KMS-11 (cell line): ENCODE results near the gene USP10.

ENCODE experiments used
- H2AFZ ChIP-seq: fragments of 200-600 bp; sonication (generic); 2 replicates; pipeline ENCODE4 v1.6.1; 2016; ENCODE audit warnings: antibody characterized with exemption, mixed run types, low read depth
- H3K27ac ChIP-seq: fragments of 200-600 bp; sonication (generic); 2 replicates; pipeline ENCODE4 v1.6.1; 2016; ENCODE audit warnings: mild to moderate bottlenecking, mixed run types
- H3K27me3 ChIP-seq: fragments of 200-600 bp; sonication (generic); 2 replicates; pipeline ENCODE4 v1.6.1; 2017; ENCODE audit warnings: mild to moderate bottlenecking, low read depth, mixed run types, moderate library complexity; ENCODE audit not compliant: insufficient read depth
- H3K36me3 ChIP-seq: fragments of 200-600 bp; sonication (generic); 2 replicates; pipeline ENCODE4 v1.6.1; 2017; ENCODE audit warnings: mild to moderate bottlenecking, mixed run types; ENCODE audit not compliant: insufficient read depth
- H3K4me1 ChIP-seq: fragments of 200-600 bp; sonication (generic); 2 replicates; pipeline ENCODE4 v1.6.1; 2016; ENCODE audit warnings: mild to moderate bottlenecking, low read depth, mixed run types; ENCODE audit not compliant: poor library complexity, severe bottlenecking
- H3K4me2 ChIP-seq: fragments of 200-600 bp; sonication (generic); 2 replicates; pipeline ENCODE4 v1.7.0; 2016; ENCODE audit warnings: mild to moderate bottlenecking, mixed run types
- H3K4me3 ChIP-seq: fragments of 200-600 bp; sonication (generic); IDR thresholded peaks from 2 replicates; pipeline ENCODE4 v1.6.1; 2017; ENCODE audit warnings: low read depth, low read length, mixed read lengths; ENCODE audit not compliant: insufficient read depth
- H3K79me2 ChIP-seq: fragments of 200-600 bp; sonication (generic); 2 replicates; pipeline ENCODE4 v1.6.1; 2016; ENCODE audit warnings: low read depth, mixed run types; ENCODE audit not compliant: insufficient read depth
- H3K9ac ChIP-seq: fragments of 200-600 bp; sonication (generic); 2 replicates; pipeline ENCODE4 v1.6.1; 2016; ENCODE audit warnings: mild to moderate bottlenecking, mixed run types
- H4K20me1 ChIP-seq: fragments of 200-600 bp; sonication (generic); 2 replicates; pipeline ENCODE4 v1.6.1; 2016; ENCODE audit warnings: mild to moderate bottlenecking, mixed run types; ENCODE audit not compliant: insufficient read depth
- CTCF ChIP-seq: fragments of 200-600 bp; sonication (generic); conservative IDR thresholded peaks from 2 replicates; pipeline ENCODE4 v1.6.1; 2017; ENCODE audit warnings: low read depth, mild to moderate bottlenecking, antibody characterized with exemption, low read length, moderate library complexity, mixed read lengths

USP10 gene

DNA sequence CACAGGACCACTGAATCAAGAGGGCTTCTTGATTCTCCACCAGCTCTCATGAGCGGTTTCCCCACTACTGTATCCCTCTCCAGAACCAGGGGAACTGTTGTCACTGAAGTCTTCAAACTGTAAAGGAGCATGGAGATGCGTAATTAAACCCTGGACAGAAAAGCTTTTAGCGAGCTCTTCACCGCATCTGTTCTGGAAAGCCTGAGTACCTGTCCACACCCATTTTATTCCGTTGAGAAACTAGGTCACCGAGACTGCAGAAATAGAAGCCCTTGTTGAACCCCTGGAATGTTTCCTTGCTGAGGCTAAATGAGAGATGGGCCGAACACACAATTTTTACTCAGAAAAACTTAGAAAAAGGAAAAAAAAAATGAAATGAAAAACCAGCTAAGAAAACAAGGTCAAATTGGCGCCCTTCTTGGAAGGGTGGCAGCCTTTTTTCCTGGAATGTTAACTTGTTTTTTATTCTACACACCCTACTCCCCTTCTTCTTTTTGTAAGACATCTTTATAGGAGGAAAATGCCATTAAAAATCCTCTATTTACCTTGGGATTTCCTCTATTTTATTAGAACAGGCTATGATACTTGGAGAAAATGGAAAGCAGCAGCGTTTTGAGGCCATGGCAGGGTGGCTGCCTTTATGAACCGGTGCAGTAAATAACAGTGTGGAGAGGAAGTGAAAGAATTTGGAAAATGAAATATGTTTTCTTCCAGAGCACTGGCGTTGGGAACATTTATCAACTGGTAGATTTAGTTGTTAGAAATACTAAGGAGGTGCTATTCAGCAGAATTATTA lies 67.4 kb downstream of the USP10 start:
- H3K36me3 ChIP-seq = peaks cover 16% of the 10 kb centered on the region; the same call in 1 of the 2 replicates
- no peak overlapping the region for H3K4me3 ChIP-seq
- no peaks in the 10 kb centered on the region for H3K27me3 ChIP-seq
- H4K20me1 ChIP-seq = no peaks in the 10 kb centered on the region
- no peak overlapping the region for H3K9ac ChIP-seq
- no peak overlapping the region for H3K4me2 ChIP-seq
- H2AFZ ChIP-seq = no peak overlapping the region
- no peak for TF ChIP-seq CTCF
- no peaks in the 10 kb centered on the region for H3K4me1 ChIP-seq
- H3K79me2 ChIP-seq = 0 out of 2 replicates have a peak, but pooled peaks cover 5% of the 10 kb centered on the region
- H3K27ac ChIP-seq = no peak overlapping the region

DNA sequence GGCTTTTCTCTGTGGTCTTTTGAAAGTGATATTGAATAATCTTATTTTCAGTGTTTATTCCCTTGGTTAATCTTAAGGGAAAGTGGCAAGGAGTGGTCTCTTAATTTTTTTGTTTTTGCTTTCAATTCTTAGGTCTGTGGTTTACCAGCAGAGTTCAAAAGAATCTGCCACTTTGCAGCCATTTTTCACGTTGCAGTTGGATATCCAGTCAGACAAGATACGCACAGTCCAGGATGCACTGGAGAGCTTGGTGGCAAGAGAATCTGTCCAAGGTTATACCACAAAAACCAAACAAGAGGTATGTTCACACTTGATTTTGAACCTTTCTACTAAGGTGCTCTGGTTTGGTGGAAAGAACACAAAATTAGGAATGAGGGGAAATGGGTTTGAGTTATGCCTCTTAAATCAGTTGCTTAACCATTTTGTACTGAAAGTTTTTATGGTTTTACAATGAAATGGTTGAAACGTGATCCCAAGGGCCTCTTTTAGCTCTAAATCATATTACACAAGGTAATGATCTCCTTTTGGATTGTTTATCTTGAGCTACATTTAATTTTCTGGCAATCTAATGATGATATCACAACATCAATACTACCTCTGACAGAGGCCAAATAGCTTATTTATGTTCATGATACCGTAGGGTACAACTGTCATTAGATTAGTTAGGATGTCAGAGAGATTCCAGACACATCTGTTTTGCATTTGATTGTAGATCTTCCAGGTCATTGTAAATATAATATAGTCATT lies 68.4 kb downstream of the USP10 start:
- Histone ChIP-seq H2AFZ (no peak overlapping the region), H3K4me2 (no peak overlapping the region), H3K27ac (no peak overlapping the region), H3K4me1 (no peaks in the 10 kb centered on the region), H3K36me3 (peaks cover 14% of the 10 kb centered on the region; the same call in 1 of the 2 replicates), H3K27me3 (no peaks in the 10 kb centered on the region), H3K9ac (no peak overlapping the region), H4K20me1 (no peaks in the 10 kb centered on the region), H3K4me3 (no peak overlapping the region), H3K79me2 (0 out of 2 replicates have a peak, but pooled peaks cover 5% of the 10 kb centered on the region)
- no peak for TF ChIP-seq CTCF

- H3K4me3 ChIP-seq = no peak overlapping the region
- H3K27ac ChIP-seq = no peak overlapping the region
- no peaks in the 10 kb centered on the region for H3K27me3 ChIP-seq
- H4K20me1 ChIP-seq = no peaks in the 10 kb centered on the region
- H3K4me2 ChIP-seq = no peak overlapping the region
- peaks cover 9% of the 10 kb centered on the region; the same call in 1 of the 2 replicates for H3K36me3 ChIP-seq
- H3K79me2 ChIP-seq = 0 out of 2 replicates have a peak, but pooled peaks cover 5% of the 10 kb centered on the region
- no peak for TF ChIP-seq CTCF
- H3K9ac ChIP-seq = no peak overlapping the region
- no peaks in the 10 kb centered on the region for H3K4me1 ChIP-seq
- no peak overlapping the region for H2AFZ ChIP-seq
Observed at GRCh38 chr16:84768808-84769197, 69.0 kb downstream of the USP10 start.

- Histone ChIP-seq H3K27me3 (no peaks in the 10 kb centered on the region), H2AFZ (no peak overlapping the region), H3K4me2 (no peak overlapping the region), H3K36me3 (peaks cover 9% of the 10 kb centered on the region; the same call in 1 of the 2 replicates), H4K20me1 (no peaks in the 10 kb centered on the region), H3K9ac (no peak overlapping the region), H3K4me3 (no peak overlapping the region), H3K79me2 (0 out of 2 replicates have a peak, but pooled peaks cover 5% of the 10 kb centered on the region), H3K4me1 (no peaks in the 10 kb centered on the region), H3K27ac (no peak overlapping the region)
- TF ChIP-seq CTCF = no peak
Observed at GRCh38 chr16:84769416-84769815, 69.6 kb downstream of the USP10 start.
